ENCODE results near the gene SCRN3. TPM values are rescaled to one million over a fixed set of nuclear protein-coding genes. Genes with fewer than 3 reads are reported as not detected.

SCRN3 gene
- total and polyA plus RNA-seq, 3 donors from 2014 or later: 18.3 to 29.1 (median 20.2) TPM

GRCh38 chr2:174392706-174393105 lies 2.8 kb upstream of the SCRN3 start:
- no peaks in the 10 kb centered on the region for H3K36me3 ChIP-seq (ENCODE audit: low read depth, missing control alignments)
- H3K4me1 ChIP-seq: peaks cover 11% of the 10 kb centered on the region
- H3K27me3 ChIP-seq: no peaks in the 10 kb centered on the region
- no peak overlapping the region for H3K27ac ChIP-seq
- intact Hi-C loops (cut with DNase I; ENCODE audit: low total_unique reads): no loop called here
- no peak overlapping the region for H3K4me3 ChIP-seq
- no peaks in the 10 kb centered on the region for H3K9me3 ChIP-seq
- DNase-seq: no peak
- TF ChIP-seq CTCF (IDR thresholded peaks at IDR 0.05): no peak
- TF ChIP-seq POLR2A (IDR thresholded peaks at IDR 0.05): no peak

DNA sequence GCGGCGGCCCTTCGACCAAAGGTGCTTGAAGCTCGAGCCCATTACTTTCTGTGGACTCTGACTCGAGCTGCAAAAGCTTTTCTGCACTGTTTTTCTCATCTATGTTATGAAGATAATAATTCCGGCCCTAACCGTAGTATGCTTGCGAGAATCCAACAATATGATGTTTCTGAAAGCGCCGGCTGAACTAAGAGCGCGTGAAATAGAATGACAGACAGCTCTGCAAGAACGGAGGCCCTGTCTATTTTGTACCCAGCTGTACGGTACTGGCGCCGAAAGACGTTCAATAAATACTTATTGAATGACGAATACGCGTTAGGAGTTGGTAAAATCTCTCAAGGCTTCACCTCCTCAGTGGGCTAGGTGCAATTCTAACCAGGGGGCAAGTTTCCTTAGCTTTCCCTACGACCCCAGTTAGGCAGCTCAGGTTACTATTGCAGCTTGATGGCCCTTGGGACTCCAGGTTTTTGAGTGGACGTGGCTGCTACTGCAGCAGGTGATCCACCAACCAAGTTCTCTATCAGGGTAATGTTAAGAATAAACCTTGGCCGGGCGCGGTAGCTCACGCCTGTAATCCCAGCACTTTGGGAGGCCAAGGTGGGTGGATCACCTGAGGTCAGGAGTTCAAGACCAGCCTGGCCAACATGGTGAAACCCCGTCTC lies 570 bp downstream of the SCRN3 start:
- no peak for DNase-seq
- intact Hi-C loops (cut with DNase I; ENCODE audit: low total_unique reads): no loop called here
- no peak for TF ChIP-seq CTCF (IDR thresholded peaks at IDR 0.05)
- no peak for TF ChIP-seq POLR2A (IDR thresholded peaks at IDR 0.05)

DNA sequence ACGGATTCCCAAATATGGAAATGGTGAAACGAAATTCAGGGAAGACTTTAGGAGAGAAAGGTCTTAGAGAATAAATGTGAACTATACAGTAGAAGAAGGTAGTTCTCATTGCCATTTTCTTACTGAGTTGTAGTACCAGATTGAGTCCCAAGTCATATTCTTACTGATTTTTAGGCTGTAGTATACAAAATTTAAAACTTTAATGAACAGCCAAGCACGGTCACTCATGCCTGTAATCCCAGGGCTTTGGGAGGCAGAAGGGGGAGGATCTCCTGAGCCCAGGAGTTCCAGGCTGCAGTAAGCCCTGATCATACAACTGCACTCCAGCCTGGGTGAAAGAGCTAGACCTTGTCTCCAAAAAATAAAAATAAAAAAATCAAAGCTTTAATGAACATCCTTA lies 2.2 kb downstream of the SCRN3 start:
- Histone ChIP-seq H3K36me3 (ENCODE audit: low read depth, missing control alignments) (no peaks in the 10 kb centered on the region), H3K9me3 (no peaks in the 10 kb centered on the region), H3K4me3 (no peak overlapping the region), H3K27me3 (no peaks in the 10 kb centered on the region), H3K27ac (no peak overlapping the region), H3K4me1 (peaks cover 11% of the 10 kb centered on the region)
- no peak for DNase-seq
- WGBS, 2 donors: 83% methylated on average over 3 of the region's 3 CpGs
- intact Hi-C loops (cut with DNase I; ENCODE audit: low total_unique reads): no loop called here
- TF ChIP-seq CTCF (IDR thresholded peaks at IDR 0.05) (no peak), POLR2A (IDR thresholded peaks at IDR 0.05) (no peak)

More for the DNA sequence above, 570 bp downstream of the SCRN3 start:
- peaks cover 11% of the 10 kb centered on the region for H3K4me1 ChIP-seq
- peak overlapping the region; percentile 88 to 94 for H3K4me3 ChIP-seq
- H3K36me3 ChIP-seq (ENCODE audit: low read depth, missing control alignments): no peaks in the 10 kb centered on the region
- H3K27me3 ChIP-seq: no peaks in the 10 kb centered on the region
- H3K9me3 ChIP-seq: no peaks in the 10 kb centered on the region
- peak overlapping the region; percentile 90 to 95 for H3K27ac ChIP-seq
- 11 to 13% methylated on average over 27 of the region's 27 CpGs for WGBS, 2 donors

DNA sequence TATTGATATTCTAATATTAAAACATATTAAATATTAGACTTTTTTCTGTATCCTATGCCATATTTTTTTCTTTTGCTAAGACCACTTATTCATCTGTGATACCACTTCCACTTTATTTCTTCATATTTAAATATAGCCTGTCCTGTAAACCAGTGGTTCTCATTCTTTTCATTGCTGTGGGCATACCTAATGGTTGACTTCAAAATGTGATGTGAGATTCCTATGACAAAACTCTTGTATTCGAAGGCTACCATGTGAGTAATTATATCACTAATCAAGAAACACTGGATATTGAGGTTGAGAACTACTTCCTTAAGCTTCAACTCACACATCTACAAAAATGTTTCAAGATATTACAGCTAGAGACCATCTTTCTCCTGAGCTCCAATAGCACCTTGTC lies 3.6 kb downstream of the SCRN3 start:
- Histone ChIP-seq H3K36me3 (ENCODE audit: low read depth, missing control alignments) (no peaks in the 10 kb centered on the region), H3K4me1 (peaks cover 11% of the 10 kb centered on the region), H3K27me3 (no peaks in the 10 kb centered on the region), H3K27ac (no peak overlapping the region), H3K4me3 (no peak overlapping the region), H3K9me3 (no peaks in the 10 kb centered on the region)
- TF ChIP-seq POLR2A (IDR thresholded peaks at IDR 0.05) (no peak), CTCF (IDR thresholded peaks at IDR 0.05) (no peak)
- DNase-seq: no peak
- 88 to 93% methylated on average over 1 of the region's 1 CpG for WGBS, 2 donors
- intact Hi-C loops (cut with DNase I; ENCODE audit: low total_unique reads): no loop called here

DNA sequence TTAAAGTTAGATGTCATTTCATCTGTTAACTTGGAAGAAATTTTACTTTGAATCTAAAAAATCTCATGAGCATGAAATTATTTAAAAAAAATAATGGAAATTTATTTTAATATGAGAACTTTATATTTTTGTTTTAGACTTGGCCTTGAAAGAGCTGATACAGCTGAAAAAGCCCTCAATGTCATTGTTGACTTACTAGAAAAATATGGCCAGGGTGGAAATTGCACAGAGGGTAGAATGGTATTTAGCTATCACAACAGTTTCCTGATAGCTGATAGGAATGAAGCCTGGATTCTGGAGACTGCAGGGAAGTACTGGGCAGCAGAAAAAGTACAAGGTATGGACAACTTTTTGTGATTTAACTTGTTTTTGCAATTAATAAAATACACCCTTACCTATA lies 5.3 kb downstream of the SCRN3 start:
- Histone ChIP-seq H3K4me3 (no peak overlapping the region), H3K4me1 (peaks cover 5% of the 10 kb centered on the region), H3K27me3 (no peaks in the 10 kb centered on the region), H3K9me3 (no peaks in the 10 kb centered on the region), H3K27ac (no peak overlapping the region), H3K36me3 (ENCODE audit: low read depth, missing control alignments) (no peaks in the 10 kb centered on the region)
- DNase-seq: no peak
- intact Hi-C loops (cut with DNase I; ENCODE audit: low total_unique reads): no loop called here
- TF ChIP-seq POLR2A (IDR thresholded peaks at IDR 0.05) (no peak), CTCF (IDR thresholded peaks at IDR 0.05) (no peak)
